CD4-positive, alpha-beta T cell treated with Interleukin-21 for 1 hour (primary cell): Measurements from ENCODE around the gene FKBP1A.
A peak's percentile ranks its signal among the peaks of the same experiment; 100 is the strongest.

Experiments
- DNase-seq: peaks from one replicate; pipeline ENCODE4 v3.0.0-alpha.2; 2020

The FKBP1A gene

GRCh38 chr20:1383623-1384404, 9.0 kb downstream of the FKBP1A start:
- no peak for DNase-seq

- no peak for DNase-seq
Observed at GRCh38 chr20:1382670-1383069, 10.2 kb downstream of the FKBP1A start.

- no peak for DNase-seq
Observed at GRCh38 chr20:1381753-1382591, 10.9 kb downstream of the FKBP1A start.

- no peak for DNase-seq
Observed at GRCh38 chr20:1378735-1379125, 14.1 kb downstream of the FKBP1A start.

GRCh38 chr20:1377984-1378734, 14.7 kb downstream of the FKBP1A start:
- no peak for DNase-seq

- DNase-seq, result no peak
Observed at GRCh38 chr20:1377341-1377871, 15.4 kb downstream of the FKBP1A start.

GRCh38 chr20:1376408-1377270, 16.2 kb downstream of the FKBP1A start:
- DNase-seq, result no peak

GRCh38 chr20:1376007-1376406, 16.8 kb downstream of the FKBP1A start:
- no peak for DNase-seq

- no peak for DNase-seq
Observed at GRCh38 chr20:1375515-1375914, 17.3 kb downstream of the FKBP1A start.

GRCh38 chr20:1374246-1374645, 18.6 kb downstream of the FKBP1A start:
- DNase-seq, result no peak

GRCh38 chr20:1373614-1374013, 19.2 kb downstream of the FKBP1A start:
- no peak for DNase-seq

GRCh38 chr20:1373036-1373435, 19.8 kb downstream of the FKBP1A start:
- DNase-seq, result no peak

- no peak for DNase-seq
Observed at GRCh38 chr20:1371830-1372539, 20.9 kb downstream of the FKBP1A start.

GRCh38 chr20:1371202-1371782, 21.6 kb downstream of the FKBP1A start:
- no peak for DNase-seq

GRCh38 chr20:1370548-1371110, 22.2 kb downstream of the FKBP1A start:
- no peak for DNase-seq

- no peak for DNase-seq
Observed at GRCh38 chr20:1369970-1370369, 22.9 kb downstream of the FKBP1A start.

- DNase-seq, result no peak
Observed at GRCh38 chr20:1368448-1369199, 24.2 kb downstream of the FKBP1A start.

- DNase-seq, result no peak
Observed at GRCh38 chr20:1367479-1367878, 25.4 kb downstream of the FKBP1A start.

- peak; percentile 29 for DNase-seq
Observed at GRCh38 chr20:1364106-1364505, 28.7 kb downstream of the FKBP1A start.

- no peak for DNase-seq
Observed at GRCh38 chr20:1363522-1363921, 29.3 kb downstream of the FKBP1A start.
